Measurements from ENCODE around the gene AHSG.

The AHSG gene

GRCh38 chr3:186592682-186593081, 20.2 kb upstream of the AHSG start:
- no peak overlapping the region for H3K27ac ChIP-seq (ENCODE audit: low read depth, low read length)
- H3K9ac ChIP-seq (ENCODE audit: low read length in 5 of 5), result no peak overlapping the region
- peaks cover 0 to 3% (median 0%) of the 10 kb centered on the region in 5 donors for H3K27me3 ChIP-seq (ENCODE audit: control insufficient read depth in 5 of 5, insufficient read depth in 4 of 5, low read length in 5 of 5)
- no peak overlapping the region for H3K4me3 ChIP-seq (ENCODE audit: low read depth in 1 of 5, low read length in 5 of 5)
- no peaks in the 10 kb centered on the region for H3K9me3 ChIP-seq (ENCODE audit: control insufficient read depth in 5 of 5, low read length in 5 of 5)
- no peaks in the 10 kb centered on the region for H3K4me1 ChIP-seq (ENCODE audit: control insufficient read depth in 5 of 5, insufficient read depth in 5 of 5, low read length in 5 of 5)
- no peaks in the 10 kb centered on the region for H3K36me3 ChIP-seq (ENCODE audit: control insufficient read depth in 5 of 5, insufficient read depth in 5 of 5, low read length in 5 of 5)

GRCh38 chr3:186593862-186594261, 19.0 kb upstream of the AHSG start:
- H3K9ac ChIP-seq (ENCODE audit: low read length in 5 of 5), result no peak overlapping the region
- no peaks in the 10 kb centered on the region for H3K9me3 ChIP-seq (ENCODE audit: control insufficient read depth in 5 of 5, low read length in 5 of 5)
- H3K27me3 ChIP-seq (ENCODE audit: control insufficient read depth in 5 of 5, insufficient read depth in 4 of 5, low read length in 5 of 5), result peaks cover 0 to 3% (median 0%) of the 10 kb centered on the region in 5 donors
- no peaks in the 10 kb centered on the region for H3K4me1 ChIP-seq (ENCODE audit: control insufficient read depth in 5 of 5, insufficient read depth in 5 of 5, low read length in 5 of 5)
- no peak overlapping the region for H3K4me3 ChIP-seq (ENCODE audit: low read depth in 1 of 5, low read length in 5 of 5)
- H3K36me3 ChIP-seq (ENCODE audit: control insufficient read depth in 5 of 5, insufficient read depth in 5 of 5, low read length in 5 of 5), result no peaks in the 10 kb centered on the region
- no peak overlapping the region for H3K27ac ChIP-seq (ENCODE audit: low read depth, low read length)

GRCh38 chr3:186594591-186595113, 18.2 kb upstream of the AHSG start:
- no peak overlapping the region for H3K9ac ChIP-seq (ENCODE audit: low read length in 5 of 5)
- H3K4me3 ChIP-seq (ENCODE audit: low read depth in 1 of 5, low read length in 5 of 5), result no peak overlapping the region
- peaks cover 0 to 3% (median 0%) of the 10 kb centered on the region in 5 donors for H3K27me3 ChIP-seq (ENCODE audit: control insufficient read depth in 5 of 5, insufficient read depth in 4 of 5, low read length in 5 of 5)
- H3K36me3 ChIP-seq (ENCODE audit: control insufficient read depth in 5 of 5, insufficient read depth in 5 of 5, low read length in 5 of 5), result no peaks in the 10 kb centered on the region
- no peaks in the 10 kb centered on the region for H3K9me3 ChIP-seq (ENCODE audit: control insufficient read depth in 5 of 5, low read length in 5 of 5)
- no peaks in the 10 kb centered on the region for H3K4me1 ChIP-seq (ENCODE audit: control insufficient read depth in 5 of 5, insufficient read depth in 5 of 5, low read length in 5 of 5)
- no peak overlapping the region for H3K27ac ChIP-seq (ENCODE audit: low read depth, low read length)

GRCh38 chr3:186596568-186597287, 16.1 kb upstream of the AHSG start:
- Histone ChIP-seq H3K4me3 (ENCODE audit: low read depth in 1 of 5, low read length in 5 of 5) (no peak overlapping the region), H3K36me3 (ENCODE audit: control insufficient read depth in 5 of 5, insufficient read depth in 5 of 5, low read length in 5 of 5) (no peaks in the 10 kb centered on the region), H3K27ac (ENCODE audit: low read depth, low read length) (no peak overlapping the region), H3K9ac (ENCODE audit: low read length in 5 of 5) (no peak overlapping the region), H3K9me3 (ENCODE audit: control insufficient read depth in 5 of 5, low read length in 5 of 5) (no peaks in the 10 kb centered on the region), H3K27me3 (ENCODE audit: control insufficient read depth in 5 of 5, insufficient read depth in 4 of 5, low read length in 5 of 5) (no peaks in the 10 kb centered on the region), H3K4me1 (ENCODE audit: control insufficient read depth in 5 of 5, insufficient read depth in 5 of 5, low read length in 5 of 5) (no peaks in the 10 kb centered on the region)

- no peaks in the 10 kb centered on the region for H3K27me3 ChIP-seq (ENCODE audit: control insufficient read depth in 5 of 5, insufficient read depth in 4 of 5, low read length in 5 of 5)
- H3K36me3 ChIP-seq (ENCODE audit: control insufficient read depth in 5 of 5, insufficient read depth in 5 of 5, low read length in 5 of 5), result no peaks in the 10 kb centered on the region
- H3K4me3 ChIP-seq (ENCODE audit: low read depth in 1 of 5, low read length in 5 of 5), result no peak overlapping the region
- no peaks in the 10 kb centered on the region for H3K9me3 ChIP-seq (ENCODE audit: control insufficient read depth in 5 of 5, low read length in 5 of 5)
- H3K27ac ChIP-seq (ENCODE audit: low read depth, low read length), result no peak overlapping the region
- no peak overlapping the region for H3K9ac ChIP-seq (ENCODE audit: low read length in 5 of 5)
- no peaks in the 10 kb centered on the region for H3K4me1 ChIP-seq (ENCODE audit: control insufficient read depth in 5 of 5, insufficient read depth in 5 of 5, low read length in 5 of 5)
Measured at GRCh38 chr3:186598108-186598784, 14.6 kb upstream of the AHSG start.

GRCh38 chr3:186598794-186599141, 14.1 kb upstream of the AHSG start:
- Histone ChIP-seq H3K4me3 (ENCODE audit: low read depth in 1 of 5, low read length in 5 of 5) (no peak overlapping the region), H3K9ac (ENCODE audit: low read length in 5 of 5) (no peak overlapping the region), H3K27ac (ENCODE audit: low read depth, low read length) (no peak overlapping the region), H3K27me3 (ENCODE audit: control insufficient read depth in 5 of 5, insufficient read depth in 4 of 5, low read length in 5 of 5) (no peaks in the 10 kb centered on the region), H3K4me1 (ENCODE audit: control insufficient read depth in 5 of 5, insufficient read depth in 5 of 5, low read length in 5 of 5) (no peaks in the 10 kb centered on the region), H3K36me3 (ENCODE audit: control insufficient read depth in 5 of 5, insufficient read depth in 5 of 5, low read length in 5 of 5) (no peaks in the 10 kb centered on the region), H3K9me3 (ENCODE audit: control insufficient read depth in 5 of 5, low read length in 5 of 5) (no peaks in the 10 kb centered on the region)

- H3K9ac ChIP-seq (ENCODE audit: low read length in 5 of 5), result no peak overlapping the region
- no peak overlapping the region for H3K4me3 ChIP-seq (ENCODE audit: low read depth in 1 of 5, low read length in 5 of 5)
- no peaks in the 10 kb centered on the region for H3K4me1 ChIP-seq (ENCODE audit: control insufficient read depth in 5 of 5, insufficient read depth in 5 of 5, low read length in 5 of 5)
- no peaks in the 10 kb centered on the region for H3K27me3 ChIP-seq (ENCODE audit: control insufficient read depth in 5 of 5, insufficient read depth in 4 of 5, low read length in 5 of 5)
- H3K27ac ChIP-seq (ENCODE audit: low read depth, low read length), result no peak overlapping the region
- no peaks in the 10 kb centered on the region for H3K36me3 ChIP-seq (ENCODE audit: control insufficient read depth in 5 of 5, insufficient read depth in 5 of 5, low read length in 5 of 5)
- H3K9me3 ChIP-seq (ENCODE audit: control insufficient read depth in 5 of 5, low read length in 5 of 5), result no peaks in the 10 kb centered on the region
Measured at GRCh38 chr3:186599142-186599784, 13.6 kb upstream of the AHSG start.

- H3K4me3 ChIP-seq (ENCODE audit: low read depth in 1 of 5, low read length in 5 of 5), result no peak overlapping the region
- no peaks in the 10 kb centered on the region for H3K4me1 ChIP-seq (ENCODE audit: control insufficient read depth in 5 of 5, insufficient read depth in 5 of 5, low read length in 5 of 5)
- H3K27me3 ChIP-seq (ENCODE audit: control insufficient read depth in 5 of 5, insufficient read depth in 4 of 5, low read length in 5 of 5), result no peaks in the 10 kb centered on the region
- H3K36me3 ChIP-seq (ENCODE audit: control insufficient read depth in 5 of 5, insufficient read depth in 5 of 5, low read length in 5 of 5), result no peaks in the 10 kb centered on the region
- H3K9me3 ChIP-seq (ENCODE audit: control insufficient read depth in 5 of 5, low read length in 5 of 5), result no peaks in the 10 kb centered on the region
- no peak overlapping the region for H3K9ac ChIP-seq (ENCODE audit: low read length in 5 of 5)
- no peak overlapping the region for H3K27ac ChIP-seq (ENCODE audit: low read depth, low read length)
Measured at GRCh38 chr3:186599785-186600166, 13.1 kb upstream of the AHSG start.

- H3K9ac ChIP-seq (ENCODE audit: low read length in 5 of 5), result no peak overlapping the region
- no peaks in the 10 kb centered on the region for H3K27me3 ChIP-seq (ENCODE audit: control insufficient read depth in 5 of 5, insufficient read depth in 4 of 5, low read length in 5 of 5)
- H3K4me1 ChIP-seq (ENCODE audit: control insufficient read depth in 5 of 5, insufficient read depth in 5 of 5, low read length in 5 of 5), result no peaks in the 10 kb centered on the region
- no peaks in the 10 kb centered on the region for H3K9me3 ChIP-seq (ENCODE audit: control insufficient read depth in 5 of 5, low read length in 5 of 5)
- no peak overlapping the region for H3K27ac ChIP-seq (ENCODE audit: low read depth, low read length)
- no peaks in the 10 kb centered on the region for H3K36me3 ChIP-seq (ENCODE audit: control insufficient read depth in 5 of 5, insufficient read depth in 5 of 5, low read length in 5 of 5)
- no peak overlapping the region for H3K4me3 ChIP-seq (ENCODE audit: low read depth in 1 of 5, low read length in 5 of 5)
Measured at GRCh38 chr3:186600896-186601295, 12.0 kb upstream of the AHSG start.

GRCh38 chr3:186603159-186603558, 9.7 kb upstream of the AHSG start:
- no peaks in the 10 kb centered on the region for H3K27me3 ChIP-seq (ENCODE audit: control insufficient read depth in 5 of 5, insufficient read depth in 4 of 5, low read length in 5 of 5)
- H3K36me3 ChIP-seq (ENCODE audit: control insufficient read depth in 5 of 5, insufficient read depth in 5 of 5, low read length in 5 of 5), result no peaks in the 10 kb centered on the region
- H3K9me3 ChIP-seq (ENCODE audit: control insufficient read depth in 5 of 5, low read length in 5 of 5), result no peaks in the 10 kb centered on the region
- no peak overlapping the region for H3K9ac ChIP-seq (ENCODE audit: low read length in 5 of 5)
- no peaks in the 10 kb centered on the region for H3K4me1 ChIP-seq (ENCODE audit: control insufficient read depth in 5 of 5, insufficient read depth in 5 of 5, low read length in 5 of 5)
- H3K4me3 ChIP-seq (ENCODE audit: low read depth in 1 of 5, low read length in 5 of 5), result no peak overlapping the region
- no peak overlapping the region for H3K27ac ChIP-seq (ENCODE audit: low read depth, low read length)

Data from subcutaneous abdominal adipose tissue (tissue), 5 donors.